Upper lobe of left lung (tissue), 6 donors: ENCODE measurements around the gene NNAT. TPM values are rescaled to one million over a fixed set of nuclear protein-coding genes. Genes with fewer than 3 reads are reported as not detected.

ENCODE experiments used
- ATAC-seq, 2 donors: fragments of 200-7000 bp; cut with Tn5 transposase; one replicate each; pipeline ENCODE4 v1.9.1; 2022; ENCODE audit warnings: mild to moderate bottlenecking in 2 of 2, moderate library complexity in 2 of 2; ENCODE audit not compliant: low FRiP score in 2 of 2
- DNase-seq, 2 donors: peaks; one replicate each; pipeline ENCODE4 v3.0.0-alpha.2; 2019 to 2020
- H3K27ac ChIP-seq, 4 donors: fragments of 200-600 bp; sonication (generic); one replicate each; pipeline ENCODE4 v1.5.1; 2016 to 2019
- H3K27me3 ChIP-seq, 4 donors: fragments of 200-600 bp; sonication (generic); one replicate each; pipeline ENCODE4 v1.5.1; 2017 to 2019
- H3K36me3 ChIP-seq, 4 donors: fragments of 200-600 bp; sonication (generic); one replicate each; pipeline ENCODE4 v1.5.1; 2016 to 2019
- H3K4me1 ChIP-seq, 4 donors: fragments of 200-600 bp; sonication (generic); one replicate each; pipeline ENCODE4 v1.5.1; 2018 to 2019
- H3K4me3 ChIP-seq, 4 donors: fragments of 200-600 bp; sonication (generic); one replicate each; pipeline ENCODE4 v1.5.1; 2017 to 2019; ENCODE audit warnings: mild to moderate bottlenecking in 2 of 4, moderate library complexity in 1 of 4
- H3K9me3 ChIP-seq, 4 donors: fragments of 200-600 bp; sonication (generic); one replicate each; pipeline ENCODE4 v1.5.1; 2018 to 2019
- EP300 ChIP-seq, 4 donors: sonication (generic); formaldehyde crosslinking; IDR thresholded peaks; one replicate each; pipeline ENCODE4 v1.5.1; 2017; ENCODE audit warnings: antibody characterized with exemption in 4 of 4, control low read depth in 2 of 4
- POLR2A ChIP-seq, 4 donors: fragments of 450-650 bp; IDR thresholded peaks; one replicate each; pipeline ENCODE4 v1.5.1; 2016 to 2017; ENCODE audit warnings: antibody characterized with exemption in 4 of 4, mild to moderate bottlenecking in 2 of 4
- POLR2AphosphoS5 ChIP-seq, 2 donors: sonication (generic); formaldehyde crosslinking; IDR thresholded peaks; one replicate each; pipeline ENCODE4 v1.5.1; 2017; ENCODE audit warnings: antibody characterized with exemption in 2 of 2
- WGBS, 2 donors: methylation state at CpG; one replicate each; pipeline ENCODE4 v1.1.5; 2017 to 2018; 5-methylcytosine and 5-hydroxymethylcytosine counted together
- total RNA-seq, 6 donors: library from RNA; depleted of rRNA in 4 of 6; stranded (reverse); fragments of >200 nt in 4 of 6; gene quantifications; one replicate each; pipeline versions ENCODE4 v1.1.0 to v1.2.1, GENCODE V29; 2016 to 2021
- TF ChIP-seq, protein P1 (sequence below), 6 experiments: fragments of 450-650 bp in 4 of 6; fragments of 200-600 bp in 2 of 6; sonication (generic) in 2 of 6; IDR thresholded peaks; one replicate each; pipeline ENCODE4 v1.5.1; 2016 to 2019; ENCODE audit warnings: antibody characterized with exemption in 6 of 6
- donor health status: DM: no; HTN: no; CAD: no; lungs with moderate emphysema.
- donor health status: DM: no; HTN: yes; CAD: no; lungs with severe emphysema.

Gene NNAT
- total RNA-seq, 6 donors from 2014 or later = 0.66 to 1.2 (median 0.95) TPM; not detected in 2

DNA sequence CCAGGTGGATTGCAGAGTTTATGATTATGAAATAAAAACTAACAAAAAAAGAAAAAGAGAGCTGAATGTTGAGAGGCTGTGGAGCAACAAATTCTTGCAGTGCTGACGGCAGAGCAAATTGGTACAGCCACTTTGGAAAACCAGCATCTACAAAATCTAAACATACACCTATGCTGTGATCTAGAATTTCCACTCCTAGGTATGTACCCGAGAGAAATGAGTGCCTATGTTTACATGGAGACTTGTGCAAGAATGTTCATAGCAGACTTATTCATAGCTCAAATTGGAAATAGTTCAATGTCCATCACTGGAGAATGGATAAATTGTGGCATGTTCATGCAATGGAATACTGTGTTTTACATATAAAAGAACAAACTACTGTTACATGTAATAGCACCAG lies 9.6 kb downstream of the NNAT start:
- H3K27ac ChIP-seq = no peak overlapping the region
- no peak for ATAC-seq
- DNase-seq = no peak
- 64 to 76% methylated on average over 2 of the region's 2 CpGs for WGBS, 2 donors
- H3K36me3 ChIP-seq = no peaks in the 10 kb centered on the region
- H3K9me3 ChIP-seq = no peaks in the 10 kb centered on the region
- H3K27me3 ChIP-seq = no peaks in the 10 kb centered on the region
- TF ChIP-seq POLR2AphosphoS5 (IDR thresholded peaks at IDR 0.05) (no peak), POLR2A (IDR thresholded peaks at IDR 0.05) (no peak), EP300 (IDR thresholded peaks at IDR 0.05) (no peak)
- TF ChIP-seq, protein P1, sequence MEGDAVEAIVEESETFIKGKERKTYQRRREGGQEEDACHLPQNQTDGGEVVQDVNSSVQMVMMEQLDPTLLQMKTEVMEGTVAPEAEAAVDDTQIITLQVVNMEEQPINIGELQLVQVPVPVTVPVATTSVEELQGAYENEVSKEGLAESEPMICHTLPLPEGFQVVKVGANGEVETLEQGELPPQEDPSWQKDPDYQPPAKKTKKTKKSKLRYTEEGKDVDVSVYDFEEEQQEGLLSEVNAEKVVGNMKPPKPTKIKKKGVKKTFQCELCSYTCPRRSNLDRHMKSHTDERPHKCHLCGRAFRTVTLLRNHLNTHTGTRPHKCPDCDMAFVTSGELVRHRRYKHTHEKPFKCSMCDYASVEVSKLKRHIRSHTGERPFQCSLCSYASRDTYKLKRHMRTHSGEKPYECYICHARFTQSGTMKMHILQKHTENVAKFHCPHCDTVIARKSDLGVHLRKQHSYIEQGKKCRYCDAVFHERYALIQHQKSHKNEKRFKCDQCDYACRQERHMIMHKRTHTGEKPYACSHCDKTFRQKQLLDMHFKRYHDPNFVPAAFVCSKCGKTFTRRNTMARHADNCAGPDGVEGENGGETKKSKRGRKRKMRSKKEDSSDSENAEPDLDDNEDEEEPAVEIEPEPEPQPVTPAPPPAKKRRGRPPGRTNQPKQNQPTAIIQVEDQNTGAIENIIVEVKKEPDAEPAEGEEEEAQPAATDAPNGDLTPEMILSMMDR (IDR thresholded peaks at IDR 0.05) = no peak
- peaks cover 14 to 33% (median 16%) of the 10 kb centered on the region in 4 donors for H3K4me1 ChIP-seq
- no peak overlapping the region for H3K4me3 ChIP-seq

DNA sequence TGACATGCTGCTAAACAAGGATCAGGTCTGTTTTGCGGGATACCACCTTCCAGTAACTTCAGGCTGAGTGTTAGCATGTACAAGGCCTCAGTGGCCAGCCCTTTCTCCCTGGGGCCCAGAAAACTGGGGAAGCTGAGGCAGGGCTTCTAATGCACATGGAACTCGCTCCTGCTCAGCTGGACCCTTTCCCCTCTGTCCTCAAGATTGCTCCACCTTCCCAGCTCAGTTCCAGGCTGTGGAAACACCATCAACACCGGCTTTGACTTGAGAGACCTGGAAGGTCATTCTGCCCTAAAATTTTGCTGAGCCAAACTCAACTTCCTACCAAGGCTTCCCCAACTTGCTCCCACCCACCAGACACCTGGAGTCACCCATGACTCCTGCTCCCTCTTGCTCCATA lies 10.8 kb downstream of the NNAT start:
- Histone ChIP-seq H3K27me3 (no peaks in the 10 kb centered on the region), H3K4me3 (no peak overlapping the region), H3K4me1 (peaks cover 5 to 21% (median 7%) of the 10 kb centered on the region in 4 donors), H3K36me3 (no peaks in the 10 kb centered on the region), H3K27ac (no peak overlapping the region), H3K9me3 (no peaks in the 10 kb centered on the region)
- ATAC-seq (no peak), DNase-seq (peak in 1 of 2 donors; percentile 6)
- WGBS, 2 donors = 85 to 100% methylated on average over 2 to 3 of the region's 3 CpGs
- no peak for TF ChIP-seq POLR2AphosphoS5 (IDR thresholded peaks at IDR 0.05)
- no peak for TF ChIP-seq EP300 (IDR thresholded peaks at IDR 0.05)
- no peak for TF ChIP-seq POLR2A (IDR thresholded peaks at IDR 0.05)
- TF ChIP-seq, protein P1 (IDR thresholded peaks at IDR 0.05) = no peak

- 63 to 80% methylated on average over 2 of the region's 2 CpGs for WGBS, 2 donors
- Histone ChIP-seq H3K9me3 (no peaks in the 10 kb centered on the region), H3K27ac (no peak overlapping the region), H3K4me3 (no peak overlapping the region), H3K36me3 (no peaks in the 10 kb centered on the region), H3K27me3 (no peaks in the 10 kb centered on the region), H3K4me1 (peaks cover 5 to 16% (median 6%) of the 10 kb centered on the region in 4 donors)
- peak in 1 of 2 donors; percentile 0 for DNase-seq
- TF ChIP-seq POLR2AphosphoS5 (IDR thresholded peaks at IDR 0.05) (no peak), EP300 (IDR thresholded peaks at IDR 0.05) (no peak)
- no peak for ATAC-seq
These were observed 12.2 kb downstream of the NNAT start for GRCh38 chr20:37533154-37533715.

GRCh38 chr20:37534401-37535157 lies 13.5 kb downstream of the NNAT start:
- DNase-seq (peak in 1 of 2 donors; percentile 48), ATAC-seq (peak; percentile 91 to 94)
- H3K4me1 ChIP-seq = peaks cover 0 to 8% (median 0%) of the 10 kb centered on the region in 4 donors
- 66 to 71% methylated on average over 6 of the region's 6 CpGs for WGBS, 2 donors
- no peak overlapping the region for H3K4me3 ChIP-seq
- no peaks in the 10 kb centered on the region for H3K9me3 ChIP-seq
- no peak overlapping the region for H3K27ac ChIP-seq
- TF ChIP-seq, protein P1 (IDR thresholded peaks at IDR 0.05) = peak; percentile 77 to 94 (median 86)
- no peak for TF ChIP-seq POLR2A (IDR thresholded peaks at IDR 0.05)
- H3K27me3 ChIP-seq = no peaks in the 10 kb centered on the region
- no peaks in the 10 kb centered on the region for H3K36me3 ChIP-seq

GRCh38 chr20:37535443-37536132 lies 14.5 kb downstream of the NNAT start:
- DNase-seq = peak; percentile 44 to 53
- no peak overlapping the region for H3K27ac ChIP-seq
- H3K9me3 ChIP-seq = no peaks in the 10 kb centered on the region
- no peaks in the 10 kb centered on the region for H3K36me3 ChIP-seq
- TF ChIP-seq POLR2AphosphoS5 (IDR thresholded peaks at IDR 0.05) = no peak
- TF ChIP-seq, protein P1 (IDR thresholded peaks at IDR 0.05) = no peak
- no peak for TF ChIP-seq POLR2A (IDR thresholded peaks at IDR 0.05)
- TF ChIP-seq EP300 (IDR thresholded peaks at IDR 0.05) = no peak
- peak overlapping the region in 1 of 4 donors; percentile 18 for H3K4me3 ChIP-seq
- WGBS, 2 donors = 49 to 55% methylated on average over 10 of the region's 10 CpGs
- no peak for ATAC-seq
- no peaks in the 10 kb centered on the region for H3K27me3 ChIP-seq
- H3K4me1 ChIP-seq = peaks cover 0 to 8% (median 0%) of the 10 kb centered on the region in 4 donors
